K562 (cell line): Measurements from ENCODE around the gene RAI2. TPM values are rescaled to one million over a fixed set of nuclear protein-coding genes. Genes with fewer than 3 reads are reported as not detected.

Experiments
- ATAC-seq: fragments of 200-7000 bp; cut with Tn5 transposase; 3 replicates; pipeline ENCODE4 v1.9.1; 2020; ENCODE audit warnings: moderate library complexity
- BruUV-seq: library from RNA; stranded (reverse); fragments of 400-500 nt; replicated peaks from 2 replicates; lab custom pipeline; 2021; lab: Mats Ljungman, UMichigan
- CTCF ChIA-PET: fragments of 300-600 bp; formaldehyde crosslinking; extraction: SDS; loops from one replicate; lab custom pipeline; 2021; ENCODE audit warnings: low intra/inter-chr PET ratio; lab: Yijun Ruan, JAX
- POLR2A ChIA-PET: fragments of 300-600, 350-650 bp; sonication (Branson Sonifier 250); formaldehyde crosslinking; extraction: SDS; loops from one replicate; lab custom pipeline; 2021; ENCODE audit warnings: antibody characterized with exemption, inconsistent platforms; lab: Yijun Ruan, JAX
- DNase-seq, 4 experiments: peaks; one replicate each; pipeline versions ENCODE4 v3.0.0 to v3.0.0-alpha.2; 2011 to 2018; ENCODE audit warnings: low spot score in 3 of 4, mixed read lengths in 3 of 4; ENCODE audit errors: extremely low read depth in 1 of 4
- FAIRE-seq: peaks from 2 replicates; lab custom pipeline; 2011; peaks lifted over from hg19 to GRCh38; lab: Jason Lieb, UNC
- H2AFZ ChIP-seq: 2 replicates; pipeline ENCODE4 v1.6.0; 2011; ENCODE audit warnings: low read depth, low read length, control low read depth, inconsistent platforms
- H3K27ac ChIP-seq: fragments of 200-600 bp; 3 replicates; pipeline ENCODE4 v1.8.0; 2011; ENCODE audit warnings: low read depth, mild to moderate bottlenecking, control low read depth, inconsistent platforms, low read length, moderate library complexity, mixed read lengths; ENCODE audit errors: extremely low read depth
- H3K27me3 ChIP-seq, 2 experiments: fragments of 300-600 bp in 1 of 2; 2 replicates in 1 of 2; 3 replicates in 1 of 2; pipeline versions ENCODE4 v1.6.0 to v1.8.0; 2011; ENCODE audit warnings: inconsistent platforms in 2 of 2, low read length in 2 of 2, mild to moderate bottlenecking in 1 of 2, mixed read lengths in 1 of 2, moderate library complexity in 1 of 2; ENCODE audit not compliant: control insufficient read depth in 2 of 2, insufficient read depth in 2 of 2
- H3K36me3 ChIP-seq: fragments of 300-600 bp; 3 replicates; pipeline ENCODE4 v1.8.0; 2011; ENCODE audit warnings: mild to moderate bottlenecking, low read length, inconsistent platforms; ENCODE audit not compliant: control insufficient read depth, insufficient read depth
- H3K4me1 ChIP-seq, 2 experiments: fragments of 200-600 bp in 1 of 2; replicated peaks in 1 of 2; 2 replicates in 1 of 2; 3 replicates in 1 of 2; pipeline versions ENCODE4 v1.5.1 to v1.8.0; 2011; ENCODE audit warnings: inconsistent platforms in 2 of 2, low read length in 2 of 2, mild to moderate bottlenecking in 1 of 2, mixed read lengths in 1 of 2, moderate library complexity in 1 of 2; ENCODE audit not compliant: control insufficient read depth in 2 of 2, insufficient read depth in 2 of 2
- H3K4me2 ChIP-seq: 2 replicates; pipeline ENCODE4 v1.6.1; 2011; ENCODE audit warnings: low read length, control low read depth, inconsistent platforms, mixed read lengths; ENCODE audit not compliant: insufficient read depth
- H3K4me3 ChIP-seq: fragments of 200-600 bp; sonication (generic), shearing (Covaris generic); 2 replicates; pipeline ENCODE4 v1.5.1; 2016; ENCODE audit warnings: control low read depth, inconsistent platforms
- H3K79me2 ChIP-seq: fragments of 200-600 bp; 3 replicates; pipeline ENCODE4 v1.8.0; 2011; ENCODE audit warnings: low read length, inconsistent platforms; ENCODE audit not compliant: control insufficient read depth, insufficient read depth
- H3K9ac ChIP-seq, 2 experiments: 2 replicates each; pipeline versions ENCODE4 v1.6.0 to v1.6.1; 2011; ENCODE audit warnings: low read depth in 2 of 2, low read length in 2 of 2, control low read depth in 1 of 2, inconsistent platforms in 1 of 2, mild to moderate bottlenecking in 1 of 2, mixed read lengths in 1 of 2; ENCODE audit not compliant: insufficient read depth in 1 of 2
- H3K9me1 ChIP-seq: one replicate; pipeline ENCODE4 v1.6.0; 2011; ENCODE audit warnings: inconsistent platforms, mild to moderate bottlenecking, low read length, moderate library complexity; ENCODE audit not compliant: control insufficient read depth, insufficient read depth
- H3K9me3 ChIP-seq: replicated peaks from 2 replicates; pipeline ENCODE4 v1.5.1; 2011; ENCODE audit warnings: low read depth, low read length, inconsistent platforms; ENCODE audit not compliant: control insufficient read depth, insufficient read depth
- H4K20me1 ChIP-seq: replicated peaks from 2 replicates; pipeline ENCODE4 v1.6.1; 2011; ENCODE audit warnings: low read length, inconsistent platforms, mixed read lengths; ENCODE audit not compliant: control insufficient read depth, insufficient read depth
- ARHGAP35 ChIP-seq: fragments of 450-650 bp; IDR thresholded peaks from 2 replicates; pipeline ENCODE4 v1.6.1; 2018; ENCODE audit not compliant: partially characterized antibody
- ATF1 ChIP-seq, 2 experiments: fragments of 450-650 bp in 1 of 2; IDR thresholded peaks; 2 replicates each; pipeline ENCODE4 v1.6.1; 2016; ENCODE audit warnings: missing compliant biosample characterization in 1 of 2, missing genetic modification characterization in 1 of 2
- CREB1 ChIP-seq, 2 experiments: sonication (generic) in 1 of 2; formaldehyde crosslinking in 1 of 2; IDR thresholded peaks; 2 replicates each; pipeline versions ENCODE4 v1.6.1 to v1.8.0; 2012 to 2022; ENCODE audit warnings: inconsistent platforms in 1 of 2, mild to moderate bottlenecking in 1 of 2, missing genetic modification reagents in 1 of 2, moderate library complexity in 1 of 2
- CUX1 ChIP-seq: fragments of 200-800 bp; sonication (Bioruptor generic); IDR thresholded peaks from 2 replicates; pipeline ENCODE4 v1.6.1; 2016; ENCODE audit warnings: missing genetic modification characterization, missing compliant biosample characterization
- ESRRA ChIP-seq: fragments of 450-650 bp; IDR thresholded peaks from 2 replicates; pipeline ENCODE4 v1.6.1; 2014; ENCODE audit warnings: low read depth, mild to moderate bottlenecking, moderate library complexity, borderline replicate concordance
- FOXM1 ChIP-seq, 2 experiments: fragments of 450-650 bp in 1 of 2; sonication (generic) in 1 of 2; formaldehyde crosslinking in 1 of 2; IDR thresholded peaks; 2 replicates each; pipeline versions ENCODE4 v1.6.1 to v1.9.0; 2017 to 2022; ENCODE audit warnings: low read depth in 2 of 2, mild to moderate bottlenecking in 2 of 2, missing genetic modification reagents in 1 of 2, moderate library complexity in 1 of 2
- LCOR ChIP-seq: sonication (generic); formaldehyde crosslinking; IDR thresholded peaks from 2 replicates; pipeline ENCODE4 v1.8.0; 2022; ENCODE audit warnings: mild to moderate bottlenecking, missing genetic modification reagents
- MED1 ChIP-seq: sonication (generic); formaldehyde crosslinking; IDR thresholded peaks from 2 replicates; pipeline ENCODE4 v1.8.1; 2023; ENCODE audit warnings: missing genetic modification reagents, borderline replicate concordance
- NBN ChIP-seq: fragments of 450-650 bp; IDR thresholded peaks from 2 replicates; pipeline ENCODE4 v1.6.1; 2016; ENCODE audit warnings: low read depth, mild to moderate bottlenecking
- NR1H2 ChIP-seq: sonication (generic); formaldehyde crosslinking; IDR thresholded peaks from 2 replicates; pipeline ENCODE4 v1.4.0; 2020; ENCODE audit warnings: mild to moderate bottlenecking, missing genetic modification reagents
- NUFIP1 ChIP-seq: fragments of 450-650 bp; IDR thresholded peaks from 2 replicates; pipeline ENCODE4 v1.6.1; 2018; ENCODE audit not compliant: partially characterized antibody
- SMARCE1 ChIP-seq: fragments of 450-650 bp; IDR thresholded peaks from 2 replicates; pipeline ENCODE4 v1.7.1; 2016; ENCODE audit warnings: mild to moderate bottlenecking
- SUPT5H ChIP-seq: fragments of 450-650 bp; IDR thresholded peaks from 2 replicates; pipeline ENCODE4 v1.6.1; 2016
- TARDBP ChIP-seq: fragments of 450-650 bp; IDR thresholded peaks from 2 replicates; pipeline ENCODE4 v1.6.1; 2016
- TFAM ChIP-seq: fragments of 250-450 bp; sonication (Bioruptor Pico); conservative IDR thresholded peaks from 2 replicates; pipeline ENCODE4 v1.5.0; 2021; ENCODE audit warnings: mild to moderate bottlenecking, moderate library complexity
- USF2 ChIP-seq: sonication (generic); formaldehyde crosslinking; IDR thresholded peaks from 2 replicates; pipeline ENCODE4 v1.5.0; 2020; ENCODE audit warnings: missing genetic modification reagents
- ZNF134 ChIP-seq: fragments of 250-450 bp; sonication (Bioruptor Pico); conservative IDR thresholded peaks from 2 replicates; pipeline ENCODE4 v1.4.0; 2020
- ZNF174 ChIP-seq: fragments of 250-450 bp; sonication (Bioruptor Pico); IDR thresholded peaks from 2 replicates; pipeline ENCODE4 v1.4.0; 2020; ENCODE audit warnings: mild to moderate bottlenecking
- ZNF780A ChIP-seq: fragments of 250-450 bp; sonication (Bioruptor Pico); IDR thresholded peaks from 2 replicates; pipeline ENCODE4 v1.5.0; 2021; ENCODE audit warnings: mild to moderate bottlenecking
- WGBS: fragments of 100-300 bp; shearing (Covaris generic); methylation state at CpG from one replicate; pipeline ENCODE4 v1.1.6; 2016; ENCODE audit warnings: low coverage, mixed read lengths; ENCODE audit not compliant: insufficient coverage; ENCODE audit errors: missing lambda C conversion rate; 5-methylcytosine and 5-hydroxymethylcytosine counted together
- in situ Hi-C: fragments of 300-500 bp; cut with MboI; formaldehyde crosslinking; loops from 4 replicates; pipeline ENCODE4 v1.15.0; 2018; ENCODE audit warnings: inconsistent platforms, mixed read lengths
- intact Hi-C: fragments of 100-400 bp; cut with micrococcal nuclease; formaldehyde crosslinking; loops from 2 replicates; pipeline ENCODE4 v1.14.2; 2022
- polyA plus RNA-seq, 8 experiments: library from polyadenylated mRNA; depleted of rRNA in 4 of 8; stranded (reverse) in 5 of 8; unstranded in 3 of 8; fragments of >200 nt; fragmentation: Nextera tagmentation in 2 of 8; fragmentation: Illumina TruSeq in 1 of 8; extraction: Ambion mirVana in 2 of 8; extraction: Trizol in 1 of 8; gene quantifications; 2 replicates each; pipeline versions ENCODE4 v1.2.1 to v1.2.3, GENCODE V29; 2011 to 2014; ENCODE audit warnings: inconsistent platforms in 1 of 8, missing spikeins in 1 of 8
- total RNA-seq, 7 experiments: library from RNA; depleted of rRNA in 6 of 7; stranded (reverse); fragments of >200 nt in 6 of 7; fragmentation: Illumina TruSeq in 2 of 7; extraction: Trizol in 2 of 7; gene quantifications; 2 replicates each; pipeline versions ENCODE4 v1.2.1 to v1.2.3, GENCODE V29; 2011 to 2021; ENCODE audit warnings: low replicate concordance in 1 of 7

RAI2 gene
- total and polyA plus RNA-seq, 9 of the 15 experiments (the other 6 are each of a cell fraction or from before 2014, with no cell fraction given): not detected

- no peak overlapping the region for H2AFZ ChIP-seq
- DNase-seq (no peak), ATAC-seq (no peak)
- H4K20me1 ChIP-seq: no peaks in the 10 kb centered on the region
- H3K36me3 ChIP-seq: no peaks in the 10 kb centered on the region
- no peak overlapping the region for H3K4me3 ChIP-seq
- 4% methylated on average over 3 of the region's 3 CpGs for WGBS
- no peak for TF ChIP-seq ARHGAP35
- TF ChIP-seq ATF1 (CRISPR knock-in tag; IDR thresholded peaks at IDR 0.05): no peak
- TF ChIP-seq ATF1 (tag; IDR thresholded peaks at IDR 0.05): no peak
- TF ChIP-seq ZNF134 (CRISPR knock-in tag): no peak
- TF ChIP-seq FOXM1 (IDR thresholded peaks at IDR 0.05; ENCODE audit: low read depth): no peak
- no peak for TF ChIP-seq FOXM1 (CRISPR knock-in tag; IDR thresholded peaks at IDR 0.05; ENCODE audit: low read depth)
- TF ChIP-seq SUPT5H: no peak
- TF ChIP-seq USF2 (CRISPR knock-in tag): no peak
- TF ChIP-seq NBN: no peak
- TF ChIP-seq LCOR (CRISPR knock-in tag): no peak
- TF ChIP-seq NUFIP1: no peak
- TF ChIP-seq CREB1 (IDR thresholded peaks at IDR 0.05): no peak
- TF ChIP-seq CREB1 (CRISPR knock-in tag; IDR thresholded peaks at IDR 0.05): no peak
- no peak for TF ChIP-seq ESRRA
- no peak for TF ChIP-seq CUX1 (CRISPR knock-in tag)
- TF ChIP-seq SMARCE1: no peak
- no peak for TF ChIP-seq TARDBP
- TF ChIP-seq TFAM (CRISPR knock-in tag): no peak
- TF ChIP-seq MED1 (CRISPR knock-in tag): no peak
- no peak for TF ChIP-seq NR1H2 (CRISPR knock-in tag)
- no peak for TF ChIP-seq ZNF174 (CRISPR knock-in tag)
- TF ChIP-seq ZNF780A (CRISPR knock-in tag): no peak
- TF ChIP-seq, all 486 proteins: peak for 0
- no peak for FAIRE-seq
- no TSS peak for BruUV-seq
- ChIA-PET POLR2A (no interaction called here), CTCF (no interaction called here)
- Histone ChIP-seq H3K79me2 (no peaks in the 10 kb centered on the region), H3K4me1 (no peaks in the 10 kb centered on the region), H3K27me3 (no peaks in the 10 kb centered on the region), H3K9ac (no peak overlapping the region), H3K4me2 (no peak overlapping the region), H3K9me1 (no peaks in the 10 kb centered on the region), H3K9me3 (no peaks in the 10 kb centered on the region), H3K27ac (no peak overlapping the region)
- intact Hi-C loops (no loop called here), in situ Hi-C loops (no loop called here)
Measured at GRCh38 chrX:17750436-17750835, 110.7 kb downstream of the RAI2 start.
